KMS-11 (cell line): ENCODE data around the gene RHBDD1.

ENCODE experiments used
- H2AFZ ChIP-seq: fragments of 200-600 bp; sonication (generic); 2 replicates; pipeline ENCODE4 v1.6.1; 2016; ENCODE audit warnings: antibody characterized with exemption, mixed run types, low read depth
- H3K27ac ChIP-seq: fragments of 200-600 bp; sonication (generic); 2 replicates; pipeline ENCODE4 v1.6.1; 2016; ENCODE audit warnings: mild to moderate bottlenecking, mixed run types
- H3K27me3 ChIP-seq: fragments of 200-600 bp; sonication (generic); 2 replicates; pipeline ENCODE4 v1.6.1; 2017; ENCODE audit warnings: mild to moderate bottlenecking, low read depth, mixed run types, moderate library complexity; ENCODE audit not compliant: insufficient read depth
- H3K36me3 ChIP-seq: fragments of 200-600 bp; sonication (generic); 2 replicates; pipeline ENCODE4 v1.6.1; 2017; ENCODE audit warnings: mild to moderate bottlenecking, mixed run types; ENCODE audit not compliant: insufficient read depth
- H3K4me1 ChIP-seq: fragments of 200-600 bp; sonication (generic); 2 replicates; pipeline ENCODE4 v1.6.1; 2016; ENCODE audit warnings: mild to moderate bottlenecking, low read depth, mixed run types; ENCODE audit not compliant: poor library complexity, severe bottlenecking
- H3K4me2 ChIP-seq: fragments of 200-600 bp; sonication (generic); 2 replicates; pipeline ENCODE4 v1.7.0; 2016; ENCODE audit warnings: mild to moderate bottlenecking, mixed run types
- H3K4me3 ChIP-seq: fragments of 200-600 bp; sonication (generic); IDR thresholded peaks from 2 replicates; pipeline ENCODE4 v1.6.1; 2017; ENCODE audit warnings: low read depth, low read length, mixed read lengths; ENCODE audit not compliant: insufficient read depth
- H3K79me2 ChIP-seq: fragments of 200-600 bp; sonication (generic); 2 replicates; pipeline ENCODE4 v1.6.1; 2016; ENCODE audit warnings: low read depth, mixed run types; ENCODE audit not compliant: insufficient read depth
- H3K9ac ChIP-seq: fragments of 200-600 bp; sonication (generic); 2 replicates; pipeline ENCODE4 v1.6.1; 2016; ENCODE audit warnings: mild to moderate bottlenecking, mixed run types
- H4K20me1 ChIP-seq: fragments of 200-600 bp; sonication (generic); 2 replicates; pipeline ENCODE4 v1.6.1; 2016; ENCODE audit warnings: mild to moderate bottlenecking, mixed run types; ENCODE audit not compliant: insufficient read depth
- CTCF ChIP-seq: fragments of 200-600 bp; sonication (generic); conservative IDR thresholded peaks from 2 replicates; pipeline ENCODE4 v1.6.1; 2017; ENCODE audit warnings: low read depth, mild to moderate bottlenecking, antibody characterized with exemption, low read length, moderate library complexity, mixed read lengths

RHBDD1 gene

GRCh38 chr2:226916669-226917068, 80.8 kb downstream of the RHBDD1 start:
- Histone ChIP-seq H3K4me1 (no peaks in the 10 kb centered on the region), H4K20me1 (no peaks in the 10 kb centered on the region), H3K4me2 (no peak overlapping the region), H3K9ac (no peak overlapping the region), H3K27me3 (no peaks in the 10 kb centered on the region), H2AFZ (no peak overlapping the region), H3K79me2 (no peaks in the 10 kb centered on the region), H3K4me3 (no peak overlapping the region), H3K36me3 (no peaks in the 10 kb centered on the region), H3K27ac (no peak overlapping the region)
- TF ChIP-seq CTCF: no peak

GRCh38 chr2:226932443-226932842, 96.6 kb downstream of the RHBDD1 start:
- no peaks in the 10 kb centered on the region for H3K27me3 ChIP-seq
- no peaks in the 10 kb centered on the region for H4K20me1 ChIP-seq
- H3K4me2 ChIP-seq: no peak overlapping the region
- H3K27ac ChIP-seq: no peak overlapping the region
- H3K79me2 ChIP-seq: no peaks in the 10 kb centered on the region
- H2AFZ ChIP-seq: no peak overlapping the region
- no peak overlapping the region for H3K4me3 ChIP-seq
- TF ChIP-seq CTCF: no peak
- H3K9ac ChIP-seq: no peak overlapping the region
- no peaks in the 10 kb centered on the region for H3K4me1 ChIP-seq
- no peaks in the 10 kb centered on the region; the same call in 1 of the 2 replicates for H3K36me3 ChIP-seq

- no peak for TF ChIP-seq CTCF
- no peak overlapping the region for H3K4me2 ChIP-seq
- H3K27ac ChIP-seq: no peak overlapping the region
These were observed 98.8 kb downstream of the RHBDD1 start for GRCh38 chr2:226934546-226935201.

GRCh38 chr2:226943862-226944620, 108.2 kb downstream of the RHBDD1 start:
- H3K27ac ChIP-seq: no peak overlapping the region
- H3K4me2 ChIP-seq: no peak overlapping the region
- H3K27me3 ChIP-seq: no peaks in the 10 kb centered on the region

More at GRCh38 chr2:226934546-226935201, 98.8 kb downstream of the RHBDD1 start:
- Histone ChIP-seq H3K9ac (no peak overlapping the region), H3K4me3 (no peak overlapping the region), H3K79me2 (no peaks in the 10 kb centered on the region), H3K4me1 (no peaks in the 10 kb centered on the region), H4K20me1 (no peaks in the 10 kb centered on the region), H3K36me3 (no peaks in the 10 kb centered on the region; the same call in 1 of the 2 replicates), H3K27me3 (no peaks in the 10 kb centered on the region), H2AFZ (no peak overlapping the region)

More at GRCh38 chr2:226943862-226944620, 108.2 kb downstream of the RHBDD1 start:
- H3K4me1 ChIP-seq: no peaks in the 10 kb centered on the region
- H3K4me3 ChIP-seq: no peak overlapping the region
- H2AFZ ChIP-seq: no peak overlapping the region
- H3K79me2 ChIP-seq: no peaks in the 10 kb centered on the region
- no peaks in the 10 kb centered on the region for H4K20me1 ChIP-seq
- no peak for TF ChIP-seq CTCF
- no peak overlapping the region for H3K9ac ChIP-seq
- no peaks in the 10 kb centered on the region for H3K36me3 ChIP-seq
